Measurements from ENCODE around the gene GPATCH8.
"Not testable (repeated sequence)": the region's sequence is repeated elsewhere in the genome, so short reads cannot be mapped to it uniquely, and the experiment has no call there.

Gene GPATCH8

DNA sequence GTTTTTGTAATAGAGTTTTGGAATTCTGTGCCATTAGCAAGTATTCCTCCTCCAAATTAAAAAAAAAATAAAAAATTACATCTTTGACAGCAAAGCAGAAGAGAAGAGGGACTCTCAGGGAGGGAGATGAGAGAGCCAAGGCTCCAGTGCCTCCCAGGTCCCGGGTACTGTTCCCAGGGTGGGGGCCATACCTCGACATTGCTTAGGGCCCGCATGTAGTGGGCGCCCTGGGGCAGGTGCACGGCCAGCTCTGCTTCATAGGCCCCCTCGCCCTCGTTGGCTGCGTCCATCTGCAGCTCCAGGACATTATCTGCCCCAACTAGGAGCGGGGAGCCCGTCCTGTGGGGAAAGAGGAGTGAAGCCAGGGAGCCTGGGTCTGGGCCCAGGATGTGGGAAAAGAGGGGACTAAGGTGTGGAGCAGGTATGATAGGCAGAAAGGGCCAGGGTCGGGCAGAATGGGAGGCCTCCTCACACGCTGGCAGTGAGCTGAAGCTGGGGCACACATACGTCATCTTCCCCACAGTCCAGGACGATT, 125.0 kb downstream of the GPATCH8 start:
- no peak for DNase-seq

DNA sequence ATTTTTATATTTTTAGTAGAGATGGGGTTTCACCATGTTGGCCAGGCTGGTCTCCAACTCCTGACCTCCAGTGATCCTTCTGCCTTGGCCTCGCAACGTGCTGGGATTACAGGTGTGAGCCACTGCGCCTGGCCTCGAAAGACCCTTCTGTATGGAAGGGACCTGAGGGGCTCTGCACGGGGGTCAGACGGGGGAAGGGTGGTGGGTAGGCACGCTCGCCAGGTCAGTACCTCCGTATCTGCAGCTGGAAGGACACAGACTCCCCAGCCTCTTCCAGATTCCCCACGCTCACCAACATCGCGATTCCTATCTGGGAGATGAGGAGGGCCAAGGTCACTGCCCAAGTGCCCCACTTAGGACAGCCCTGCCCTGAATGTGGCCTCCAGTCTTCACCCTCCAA, 126.4 kb downstream of the GPATCH8 start:
- DNase-seq = no peak

DNA sequence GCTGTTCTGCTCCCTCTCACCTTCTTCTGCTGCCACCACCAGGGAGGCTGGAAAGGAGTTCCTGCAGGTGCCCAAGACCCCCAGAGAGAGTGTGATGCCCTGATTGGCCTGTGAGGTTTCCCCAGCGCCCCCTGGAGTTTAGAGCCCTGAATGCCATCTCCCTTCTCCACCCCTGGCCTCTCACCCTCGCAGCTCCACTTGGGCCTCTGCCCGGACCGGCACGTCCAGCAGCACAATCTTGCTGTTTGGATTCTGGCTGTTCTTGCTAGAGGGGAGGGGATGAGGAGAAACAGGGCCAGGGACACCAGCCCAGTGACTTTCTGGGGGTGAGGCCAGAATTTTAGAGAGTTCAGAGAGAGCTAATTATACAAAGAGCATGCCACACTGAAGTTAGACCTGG, 127.1 kb downstream of the GPATCH8 start:
- DNase-seq = peak in 26 of 58 donors; percentile 10 to 63 (median 32)

DNA sequence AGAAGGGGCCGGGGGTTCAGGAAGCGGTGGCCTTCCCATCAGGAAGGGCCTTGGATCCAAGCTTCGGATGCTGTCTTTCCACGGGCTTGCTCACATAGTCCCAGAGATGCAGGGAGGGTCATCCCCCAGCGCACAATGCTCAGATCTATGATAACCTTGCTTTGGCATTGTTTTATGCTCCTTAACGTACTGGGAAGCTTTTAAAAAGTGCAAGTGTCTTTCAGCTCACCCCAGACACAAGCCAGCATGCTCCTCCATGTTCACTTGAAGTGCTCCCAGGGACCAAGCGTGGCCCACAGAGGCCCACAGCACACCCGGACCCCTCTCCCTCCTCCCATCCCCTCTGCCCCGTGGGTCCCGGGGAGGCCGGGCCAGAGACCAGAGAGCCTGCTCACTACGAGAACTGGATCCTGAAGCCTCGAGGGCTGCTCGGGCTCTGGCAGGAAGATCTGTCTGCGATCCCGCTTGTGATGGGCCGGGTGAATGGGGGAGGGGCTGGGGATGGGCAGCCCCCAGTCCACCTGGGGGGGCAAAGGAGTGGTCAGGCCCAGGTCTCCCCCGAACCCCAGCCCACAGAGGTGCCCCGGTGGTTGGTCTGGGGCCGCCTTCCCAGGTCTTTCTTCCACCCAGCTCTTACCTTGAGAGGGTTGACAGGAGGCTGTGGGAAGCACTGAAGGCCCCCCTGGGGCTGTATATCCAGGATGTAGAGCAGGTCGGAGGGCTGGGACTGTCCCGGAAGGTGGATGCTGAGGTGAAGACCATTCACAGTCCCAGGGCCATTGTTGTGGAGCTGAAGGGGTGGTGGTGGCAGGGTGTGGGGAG, 127.8 kb downstream of the GPATCH8 start:
- DNase-seq = no peak

DNA sequence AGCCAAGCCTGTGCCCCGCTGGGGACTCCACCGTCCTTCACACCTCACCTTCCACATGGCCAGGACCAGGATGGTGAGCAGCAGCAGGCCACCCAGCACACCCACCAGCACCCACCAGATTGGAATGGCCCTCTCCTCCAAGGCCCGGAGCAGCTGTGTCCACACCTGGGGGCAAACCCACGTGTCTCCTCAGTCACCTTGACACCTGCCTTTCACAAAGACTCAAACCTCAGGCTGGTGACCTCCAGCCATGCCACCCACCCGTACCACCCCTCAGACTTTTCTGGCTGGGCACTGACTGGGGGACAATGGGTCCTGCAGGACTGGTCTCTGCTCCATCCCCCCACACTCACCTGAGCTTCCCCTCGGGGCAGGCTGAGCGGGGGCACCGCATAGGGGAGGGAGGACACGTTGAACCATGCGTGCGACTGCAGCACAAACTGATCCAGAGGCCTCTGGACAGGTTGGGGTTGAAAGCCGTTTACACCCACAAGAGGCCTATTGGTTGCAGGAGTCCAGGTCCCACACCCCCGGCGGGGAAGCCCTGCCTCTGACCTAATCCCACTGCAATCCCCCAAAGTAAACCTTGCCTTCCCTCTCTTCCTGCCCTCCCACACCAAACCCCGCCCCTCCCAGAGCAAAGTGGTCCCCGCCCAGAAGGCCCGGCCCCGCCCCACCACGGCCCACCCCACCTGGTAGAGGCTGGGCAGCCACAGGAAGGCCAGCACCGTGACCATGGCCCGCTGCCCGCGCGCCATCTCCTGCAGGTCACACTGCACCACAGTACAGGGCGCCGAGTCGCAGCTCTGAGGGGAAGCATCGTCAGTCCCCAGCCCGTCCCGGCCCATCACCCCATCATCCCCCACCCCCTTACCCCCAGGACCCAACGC, 128.7 kb downstream of the GPATCH8 start:
- DNase-seq = no peak

DNA sequence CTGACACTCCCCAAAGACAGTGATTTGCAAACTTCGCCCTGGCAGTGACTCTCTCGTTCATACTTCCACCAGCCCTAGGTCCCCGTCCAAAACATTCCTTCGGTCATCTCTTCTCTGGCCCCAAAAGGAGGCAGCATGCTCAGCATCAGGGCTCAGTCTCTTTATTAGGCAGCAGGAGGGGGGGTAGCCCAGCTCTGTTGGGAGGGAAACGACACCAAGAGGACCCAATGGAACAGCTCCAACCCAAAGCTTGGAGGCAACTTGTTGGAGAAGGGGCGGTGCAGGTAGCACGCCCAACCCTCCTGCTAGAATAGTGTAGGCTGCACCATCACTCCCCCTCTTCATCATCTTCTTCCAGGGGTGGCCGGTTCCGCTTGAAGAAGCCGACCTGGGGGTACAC, 131.2 kb downstream of the GPATCH8 start:
- no peak for DNase-seq

DNA sequence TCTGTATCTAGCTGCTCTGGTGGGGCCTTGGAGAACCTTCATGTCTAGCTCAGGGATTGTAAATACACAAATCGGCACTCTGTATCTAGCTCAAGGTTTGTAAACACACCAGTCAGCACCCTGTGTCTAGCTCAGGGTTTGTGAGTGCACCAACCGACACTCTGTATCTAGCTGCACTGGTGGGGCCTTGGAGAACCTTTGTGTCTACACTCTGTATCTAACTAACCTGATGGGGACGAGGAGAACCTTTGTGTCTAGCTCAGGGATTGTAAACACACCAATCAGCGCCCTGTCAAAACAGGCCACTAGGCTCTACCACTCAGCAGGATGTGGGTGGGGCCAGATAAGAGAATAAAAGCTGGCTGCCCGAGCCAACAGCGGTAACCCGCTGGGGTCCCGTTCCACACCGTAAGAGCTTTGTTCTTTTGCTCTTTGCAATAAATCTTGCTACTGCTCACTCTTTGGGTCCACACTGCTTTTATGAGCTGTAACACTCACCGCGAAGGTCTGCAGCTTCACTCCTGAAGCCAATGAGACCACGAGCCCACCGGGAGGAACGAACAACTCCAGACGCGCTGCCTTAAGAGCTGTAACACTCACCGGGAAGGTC, 133.7 kb downstream of the GPATCH8 start:
- DNase-seq = not testable (repeated sequence)

DNA sequence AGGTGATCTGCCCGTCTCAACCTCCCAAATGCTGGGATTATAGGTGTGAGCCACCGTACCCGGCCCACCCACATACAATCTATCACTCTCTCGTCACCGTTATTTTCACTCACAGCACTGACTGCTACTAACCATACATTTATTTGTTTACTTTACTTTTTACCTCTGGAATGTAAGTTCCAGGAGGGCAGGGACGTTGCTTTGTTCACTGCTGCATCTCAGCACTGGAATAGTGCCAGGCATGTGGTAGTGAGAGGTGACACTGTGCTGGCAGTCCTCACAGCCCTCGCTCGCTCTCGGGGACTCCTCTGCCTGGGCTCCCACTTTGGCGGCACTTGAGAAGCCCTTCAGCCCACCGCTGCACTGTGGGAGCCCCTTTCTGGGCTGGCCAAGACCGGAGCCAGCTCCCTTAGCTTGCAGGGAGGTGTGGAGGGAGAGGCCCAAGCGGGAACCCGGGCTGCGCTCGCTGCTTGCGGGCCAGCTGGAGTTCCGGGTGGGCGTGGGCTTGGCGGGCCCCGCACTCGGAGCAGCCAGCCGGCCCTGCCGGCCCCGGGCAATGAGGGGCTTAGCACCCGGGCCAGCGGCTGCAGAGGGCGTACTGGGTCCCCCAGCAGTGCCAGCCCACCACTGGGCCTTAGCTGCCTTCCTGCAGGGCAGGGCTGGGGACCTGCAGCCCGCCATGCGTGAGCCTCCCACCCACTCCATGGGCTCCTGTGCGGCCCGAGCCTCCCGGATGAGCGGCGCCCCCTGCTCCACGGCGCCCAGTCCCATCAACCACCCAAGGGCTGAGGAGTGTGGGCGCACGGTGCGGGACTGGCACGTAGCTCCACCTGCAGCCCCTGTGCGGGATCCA, 134.6 kb downstream of the GPATCH8 start:
- DNase-seq = not testable (repeated sequence)

DNA sequence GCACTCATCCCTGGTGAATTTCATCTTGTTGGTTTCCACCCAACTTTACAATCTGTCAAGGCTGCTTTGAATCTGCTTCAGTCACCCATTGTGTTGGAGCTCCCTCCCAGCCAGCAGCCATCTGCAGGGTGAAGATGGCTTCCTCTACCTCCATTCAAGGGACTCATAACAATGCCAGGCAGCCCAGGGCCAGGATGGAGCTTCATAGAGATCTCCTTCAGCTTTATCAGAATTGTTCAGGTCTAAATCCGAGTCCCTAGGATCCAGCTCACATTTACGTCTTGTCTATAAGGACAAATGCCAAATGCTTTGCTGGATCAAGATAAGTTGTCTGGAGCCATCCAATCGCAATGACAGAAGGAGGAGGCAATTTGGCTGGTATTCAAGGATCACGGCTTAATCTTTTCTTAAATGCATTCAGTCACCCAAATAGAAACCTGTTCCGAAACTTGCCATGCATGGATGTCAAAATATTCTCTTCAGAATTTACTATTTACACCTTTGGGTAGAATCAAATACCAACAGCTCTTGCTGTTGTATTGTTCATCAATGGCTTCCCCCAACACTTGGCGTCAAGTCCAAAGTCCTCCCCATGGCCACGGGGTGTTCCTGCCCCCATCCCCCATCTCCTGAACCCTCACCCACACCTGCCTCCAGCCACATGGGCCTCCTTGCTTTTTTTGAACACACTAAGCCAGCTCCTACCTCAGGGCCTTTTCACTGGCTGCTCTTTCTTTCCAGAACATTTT, 135.8 kb downstream of the GPATCH8 start:
- peak in 20 of 58 donors; percentile 21 to 74 (median 44) for DNase-seq

DNA sequence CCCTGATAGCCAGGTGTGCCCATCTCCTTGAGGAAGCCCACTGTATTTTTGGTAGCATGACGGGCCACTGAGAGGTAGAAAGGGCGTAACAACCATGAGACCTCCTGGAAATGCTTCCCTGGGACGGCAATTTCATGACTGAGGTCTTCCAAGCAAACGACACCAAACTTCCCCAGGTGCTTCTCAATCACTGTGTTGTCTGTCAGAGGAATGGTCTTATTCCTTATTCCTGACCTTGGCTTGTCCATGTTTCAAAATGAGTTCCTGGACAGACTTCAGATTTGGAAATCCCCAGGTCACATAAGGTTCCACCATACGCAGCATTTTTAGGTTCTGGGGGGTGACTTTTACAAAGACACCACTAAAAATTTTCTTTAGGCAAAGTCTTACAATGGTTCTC, 138.2 kb downstream of the GPATCH8 start:
- DNase-seq = not testable (repeated sequence)

DNA sequence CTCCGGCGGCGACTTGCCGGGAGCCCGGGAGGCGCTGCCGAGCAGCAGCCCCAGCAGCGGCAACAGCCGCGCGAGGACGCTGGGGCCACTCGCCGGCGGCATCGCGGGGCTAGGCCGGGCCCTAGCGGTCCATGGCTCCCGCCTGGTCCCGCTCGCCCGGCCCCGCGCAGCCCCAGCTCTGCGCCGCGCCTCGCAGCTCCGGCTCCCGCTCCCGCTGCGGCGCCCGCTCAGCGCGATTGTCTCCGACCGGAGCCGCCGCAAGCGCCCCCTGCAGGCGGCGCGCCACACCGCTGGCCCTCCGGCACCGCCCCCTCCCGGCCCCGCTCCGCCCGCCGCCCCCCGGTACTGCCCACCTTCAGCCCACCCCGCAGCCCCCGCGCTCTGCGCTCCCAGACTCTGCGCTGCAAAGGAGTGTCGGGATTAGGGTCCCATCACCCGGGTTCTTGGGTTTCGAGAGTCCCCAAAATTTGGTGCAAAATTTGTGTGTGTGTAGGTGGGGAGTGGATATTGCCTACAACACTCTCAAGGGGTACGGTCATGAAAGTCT, 139.5 kb downstream of the GPATCH8 start, which contains the start of gene FAM171A2:
TSS of gene FAM171A2 (minus strand) at position 241 of the 547 bp plus-strand sequence. CDS start at position 102, 139 bp downstream.
- peak in 30 of 58 donors; percentile 9 to 65 (median 40) for DNase-seq

DNA sequence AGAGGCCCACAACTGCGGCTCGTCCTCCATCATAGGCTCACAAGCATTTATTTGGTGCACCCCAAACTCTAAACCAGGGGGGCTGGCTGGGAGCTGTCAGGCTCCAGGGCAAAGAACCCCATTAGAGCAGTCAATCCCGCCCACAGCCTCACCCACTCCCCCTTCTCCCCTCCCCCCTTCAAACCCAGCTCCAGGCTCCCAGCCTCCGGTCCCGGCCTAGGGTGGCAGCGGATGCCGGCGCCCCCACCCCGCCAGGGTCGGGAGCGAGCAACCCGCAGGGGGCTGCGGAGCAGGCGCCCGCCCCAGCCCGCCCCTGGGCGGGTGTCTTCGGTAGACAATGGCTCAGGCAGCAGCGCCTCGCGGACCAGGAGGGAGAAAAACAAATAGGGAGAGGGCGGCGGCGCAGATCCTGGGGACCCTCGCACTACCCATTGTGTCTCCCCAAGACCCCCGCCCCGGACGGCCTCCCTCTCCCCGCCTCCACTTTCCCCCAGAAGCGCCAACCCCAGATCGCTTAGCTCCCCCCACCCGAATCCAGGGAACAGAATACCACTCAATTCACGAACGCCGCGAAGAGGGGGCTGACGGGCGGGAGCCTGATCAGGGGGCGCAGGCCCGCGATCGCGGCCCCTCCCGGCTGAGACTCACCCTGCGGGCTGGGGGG, 140.1 kb downstream of the GPATCH8 start:
- peak in 5 of 58 donors; percentile 17 to 39 (median 27) for DNase-seq

DNA sequence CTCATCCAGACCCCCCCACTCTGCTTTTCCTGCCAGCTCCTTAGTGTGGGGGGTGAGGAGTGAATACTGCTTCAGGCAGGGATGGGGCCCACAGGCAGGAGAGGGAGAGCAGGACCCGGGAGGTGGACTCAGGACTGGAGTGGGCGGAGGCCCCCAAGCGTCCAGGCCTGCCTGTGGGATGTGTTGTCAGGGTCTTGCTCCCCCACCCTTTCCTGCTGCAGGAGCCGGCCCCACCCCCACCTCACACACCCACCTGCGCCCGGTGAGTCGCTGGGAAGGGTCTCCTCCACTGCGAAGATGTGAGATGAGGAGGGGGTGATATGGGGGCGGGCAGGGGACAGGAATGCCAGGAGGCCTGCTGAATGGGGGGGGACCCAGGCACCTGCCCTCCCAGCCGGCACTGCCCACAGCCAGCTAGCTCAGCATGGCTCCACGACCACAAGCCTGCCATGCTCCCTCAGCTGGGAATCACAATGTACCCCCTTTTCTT, 140.7 kb downstream of the GPATCH8 start:
- DNase-seq = no peak

DNA sequence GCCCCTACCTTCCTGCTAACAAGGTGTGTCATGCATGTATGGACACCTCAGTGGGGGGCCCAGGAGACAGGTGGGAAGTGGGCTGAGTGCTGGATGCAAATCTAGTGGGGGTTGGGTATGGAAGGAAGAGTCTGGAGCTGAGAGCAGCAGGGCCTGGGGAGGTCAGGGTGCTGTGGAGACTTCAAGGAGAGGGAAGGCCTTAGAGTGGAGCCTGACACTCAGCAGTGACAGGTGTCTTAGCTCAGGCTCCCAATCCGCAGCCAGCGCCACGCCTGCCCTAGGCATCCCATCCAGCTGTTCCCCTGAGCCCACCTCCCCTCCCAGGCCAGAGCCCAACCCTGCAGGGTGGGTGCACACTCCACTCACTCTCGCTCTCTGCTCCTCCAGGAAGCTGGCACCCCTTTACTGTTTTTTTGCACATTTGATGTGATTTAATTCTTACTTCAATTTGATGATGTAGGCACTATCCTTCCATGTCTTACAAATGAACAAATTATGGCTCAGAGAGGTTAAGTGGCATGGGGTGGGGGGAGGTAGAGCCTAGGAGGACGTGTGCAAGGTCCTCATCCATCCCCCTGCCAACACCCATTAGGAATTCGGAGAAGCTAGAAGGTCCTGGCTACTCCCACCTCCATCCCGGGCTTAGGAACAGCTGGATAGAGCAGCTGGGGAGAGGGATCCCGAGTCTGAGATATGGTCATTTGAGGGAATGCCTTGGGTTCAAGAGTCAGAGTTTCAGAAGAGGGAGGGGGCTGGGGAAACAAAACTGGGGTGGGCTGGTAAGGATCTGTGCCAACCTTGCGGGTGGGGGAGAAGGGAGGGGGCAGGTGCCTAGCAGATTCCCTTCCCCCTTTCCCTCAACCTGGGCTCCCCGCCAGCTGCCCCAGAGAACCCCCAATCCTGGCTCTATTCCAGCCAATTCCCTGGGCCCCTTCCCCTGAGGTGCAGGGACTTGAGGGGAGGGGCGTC, 141.6 kb downstream of the GPATCH8 start:
- no peak for DNase-seq

DNA sequence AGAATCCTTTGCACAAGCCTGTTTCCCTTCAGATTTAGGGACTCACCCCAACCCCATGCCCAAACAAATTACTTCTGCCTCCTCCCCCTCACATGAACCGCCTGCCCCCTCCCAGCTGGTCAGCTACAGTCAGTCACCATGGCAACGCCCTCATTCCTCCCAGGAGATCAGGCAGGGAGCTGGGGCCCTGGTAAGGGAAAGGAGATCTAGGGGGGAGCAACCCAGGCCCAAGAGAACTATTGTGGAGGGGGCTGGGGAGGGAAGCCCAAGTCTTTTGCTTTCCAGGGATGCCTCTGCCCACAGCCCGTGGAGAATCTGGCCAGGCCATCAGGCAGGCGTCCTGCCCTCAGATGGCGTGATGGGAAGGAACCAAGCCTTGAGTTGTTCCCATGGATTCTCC, 142.4 kb downstream of the GPATCH8 start:
- peak in 4 of 58 donors; percentile 19 to 58 (median 28) for DNase-seq

DNA sequence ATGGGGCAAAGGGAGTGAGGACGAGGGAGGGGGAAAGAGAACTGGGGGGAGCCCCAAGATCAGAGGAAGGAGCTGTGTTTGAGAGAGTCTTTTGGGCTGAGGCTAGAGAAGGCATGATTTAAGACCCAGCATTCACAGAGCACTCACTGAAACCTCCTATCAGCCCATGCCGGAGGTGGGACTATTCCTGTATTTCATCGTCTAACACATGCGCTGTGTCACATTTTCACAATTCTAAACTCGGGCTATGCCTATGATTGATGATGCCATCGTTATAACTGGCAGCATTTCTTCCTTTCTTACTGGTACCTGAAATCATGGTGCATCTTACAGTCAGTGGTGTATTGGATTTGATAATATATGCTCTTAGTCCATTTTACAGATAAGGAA, 143.1 kb downstream of the GPATCH8 start:
- DNase-seq = peak in 1 of 58 donors; percentile 13

DNA sequence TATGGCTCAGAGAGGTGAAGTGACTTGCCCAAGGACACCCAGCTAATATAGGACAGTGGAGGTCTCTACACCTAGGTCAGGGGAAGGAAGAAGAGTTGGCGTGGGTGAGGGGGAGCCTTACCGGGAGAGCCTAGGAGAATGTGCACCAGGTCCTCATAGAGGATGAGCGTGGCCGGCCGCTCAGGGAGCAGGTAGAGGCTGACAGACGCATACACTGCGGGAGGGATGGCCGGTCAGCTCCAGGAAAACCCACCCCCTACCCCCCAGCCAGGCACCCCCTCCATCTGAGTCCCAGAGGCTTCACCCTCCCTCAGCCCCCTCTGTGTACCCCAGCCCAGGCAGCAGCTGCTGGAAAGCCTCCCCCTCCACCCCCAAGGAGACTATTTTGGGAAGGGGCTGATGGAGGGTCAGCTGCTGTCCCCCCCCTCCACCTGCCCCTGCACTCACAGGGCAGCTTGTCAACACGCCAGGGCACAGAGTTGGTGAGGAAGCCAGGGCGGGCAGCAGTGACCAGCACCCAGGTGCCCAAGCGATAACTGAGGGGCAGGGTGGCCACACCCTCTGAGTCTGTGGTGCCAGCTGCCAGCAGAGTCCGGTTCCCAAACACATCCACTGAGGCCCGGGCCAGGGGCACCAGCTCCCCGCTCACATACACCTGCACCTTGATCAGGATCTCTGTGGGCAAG, 143.6 kb downstream of the GPATCH8 start:
- DNase-seq = no peak
